Measurements from ENCODE around the gene SPX.

DNA sequence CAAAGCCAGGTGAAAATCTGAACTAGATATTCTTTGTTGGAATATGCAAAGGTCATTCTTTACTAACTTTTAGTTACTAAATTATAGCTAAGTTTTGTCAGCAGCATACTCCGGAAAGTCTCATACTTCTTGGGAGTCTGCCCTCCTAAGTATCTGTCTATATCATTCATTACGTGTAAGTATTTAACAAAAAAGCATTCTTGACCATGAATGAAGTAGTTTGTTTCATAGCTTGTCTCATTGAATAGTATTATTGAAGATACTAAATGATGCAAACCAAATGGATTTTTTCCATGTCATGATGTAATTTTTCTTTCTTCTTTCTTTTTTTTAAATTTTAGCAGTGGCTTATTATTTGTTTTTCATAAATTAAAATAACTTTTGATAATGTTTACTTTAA lies 9.8 kb upstream of the SPX start:
- TF ChIP-seq EP300 (IDR thresholded peaks at IDR 0.05), result no peak
- no peak for TF ChIP-seq POLR2AphosphoS5 (IDR thresholded peaks at IDR 0.05)
- TF ChIP-seq, protein P1, sequence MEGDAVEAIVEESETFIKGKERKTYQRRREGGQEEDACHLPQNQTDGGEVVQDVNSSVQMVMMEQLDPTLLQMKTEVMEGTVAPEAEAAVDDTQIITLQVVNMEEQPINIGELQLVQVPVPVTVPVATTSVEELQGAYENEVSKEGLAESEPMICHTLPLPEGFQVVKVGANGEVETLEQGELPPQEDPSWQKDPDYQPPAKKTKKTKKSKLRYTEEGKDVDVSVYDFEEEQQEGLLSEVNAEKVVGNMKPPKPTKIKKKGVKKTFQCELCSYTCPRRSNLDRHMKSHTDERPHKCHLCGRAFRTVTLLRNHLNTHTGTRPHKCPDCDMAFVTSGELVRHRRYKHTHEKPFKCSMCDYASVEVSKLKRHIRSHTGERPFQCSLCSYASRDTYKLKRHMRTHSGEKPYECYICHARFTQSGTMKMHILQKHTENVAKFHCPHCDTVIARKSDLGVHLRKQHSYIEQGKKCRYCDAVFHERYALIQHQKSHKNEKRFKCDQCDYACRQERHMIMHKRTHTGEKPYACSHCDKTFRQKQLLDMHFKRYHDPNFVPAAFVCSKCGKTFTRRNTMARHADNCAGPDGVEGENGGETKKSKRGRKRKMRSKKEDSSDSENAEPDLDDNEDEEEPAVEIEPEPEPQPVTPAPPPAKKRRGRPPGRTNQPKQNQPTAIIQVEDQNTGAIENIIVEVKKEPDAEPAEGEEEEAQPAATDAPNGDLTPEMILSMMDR (IDR thresholded peaks at IDR 0.05), result no peak
- no peak for TF ChIP-seq POLR2A (IDR thresholded peaks at IDR 0.05)

All from gastroesophageal sphincter (tissue), 3 donors.